G401 (cell line): ENCODE data around the gene GCDH. TPM values are rescaled to one million over a fixed set of nuclear protein-coding genes. Genes with fewer than 3 reads are reported as not detected.
"Not testable (repeated sequence)": the region's sequence is repeated elsewhere in the genome, so short reads cannot be mapped to it uniquely, and the experiment has no call there.

Experiments
- DNase-seq: peaks from one replicate; pipeline ENCODE4 v3.0.0-alpha.2; 2015; ENCODE audit warnings: low spot score
- in situ Hi-C: cut with HindIII; loops from 2 replicates; pipeline ENCODE4 v1.10.0; 2016; ENCODE audit warnings: low sequenced_read_pairs, mixed read lengths
- total RNA-seq: library from RNA; depleted of rRNA; stranded (reverse); fragments of >200 nt; shearing (Covaris generic); gene quantifications from 2 replicates; pipeline ENCODE4 v1.2.3, GENCODE V29; 2014

Gene GCDH
- total RNA-seq, 1 experiment from 2014 or later: 90.3 TPM

DNA sequence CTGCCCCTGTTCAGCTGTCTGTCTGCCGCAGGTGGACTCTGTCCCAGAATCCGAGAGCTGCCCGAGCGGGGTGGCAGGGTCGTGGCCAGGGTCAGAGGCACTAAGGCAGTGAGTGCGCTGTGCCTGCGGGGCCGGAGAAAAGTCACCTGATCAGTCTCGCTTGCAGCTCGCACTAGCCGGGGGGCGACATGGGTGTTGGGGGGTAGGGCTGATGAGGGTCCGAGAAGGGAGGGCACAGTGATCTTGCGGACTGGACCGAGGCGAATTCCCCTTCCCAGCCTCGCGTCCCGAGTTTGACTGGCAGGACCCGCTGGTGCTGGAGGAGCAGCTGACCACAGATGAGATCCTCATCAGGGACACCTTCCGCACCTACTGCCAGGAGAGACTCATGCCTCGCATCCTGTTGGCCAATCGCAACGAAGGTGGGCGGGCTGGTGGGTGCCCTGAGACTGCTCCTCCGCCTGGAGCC lies 627 bp downstream of the GCDH start:
- in situ Hi-C loops: no loop called here
- no peak for DNase-seq

GRCh38 chr19:12893582-12893981 lies 2.6 kb downstream of the GCDH start:
- DNase-seq: no peak
- in situ Hi-C loops: no loop called here

GRCh38 chr19:12896460-12896859 lies 5.5 kb downstream of the GCDH start:
- in situ Hi-C loops: no loop called here
- peak; percentile 79 for DNase-seq

DNA sequence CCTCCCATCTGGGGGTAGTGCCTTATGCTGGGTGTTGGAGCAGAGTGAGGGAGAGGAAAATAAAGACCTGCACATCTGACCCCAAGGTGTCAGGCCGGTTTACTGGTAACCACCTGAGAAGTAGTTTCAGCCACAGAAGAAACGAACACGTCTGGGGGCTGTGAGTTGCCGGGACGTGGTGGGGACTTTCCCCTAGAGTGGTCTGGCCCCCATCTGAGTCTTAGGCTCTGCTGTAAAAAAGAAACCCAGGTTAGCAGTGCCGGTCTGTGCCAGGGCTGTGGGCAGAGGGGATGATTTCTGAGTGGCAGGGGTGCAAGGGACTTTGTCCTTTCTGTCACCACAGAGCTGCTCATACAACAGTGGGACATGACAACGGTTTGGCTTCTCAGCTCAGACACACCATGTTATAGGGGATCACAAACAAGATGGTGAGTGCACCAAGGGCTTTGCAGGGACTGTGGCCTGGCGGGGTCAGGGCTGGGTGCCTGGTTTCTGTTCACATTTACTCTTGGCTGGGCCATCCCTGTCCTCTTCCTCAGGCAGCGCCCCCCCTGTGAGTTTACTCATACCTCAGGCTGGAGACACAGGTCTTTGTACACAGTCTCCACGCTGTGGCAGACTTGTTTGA lies 9.0 kb downstream of the GCDH start:
- in situ Hi-C loops: loop anchor here (25.0 kb wide), 1 partner anchor 162 kb away; no protein-coding TSS in a partner anchor
- no peak for DNase-seq

DNA sequence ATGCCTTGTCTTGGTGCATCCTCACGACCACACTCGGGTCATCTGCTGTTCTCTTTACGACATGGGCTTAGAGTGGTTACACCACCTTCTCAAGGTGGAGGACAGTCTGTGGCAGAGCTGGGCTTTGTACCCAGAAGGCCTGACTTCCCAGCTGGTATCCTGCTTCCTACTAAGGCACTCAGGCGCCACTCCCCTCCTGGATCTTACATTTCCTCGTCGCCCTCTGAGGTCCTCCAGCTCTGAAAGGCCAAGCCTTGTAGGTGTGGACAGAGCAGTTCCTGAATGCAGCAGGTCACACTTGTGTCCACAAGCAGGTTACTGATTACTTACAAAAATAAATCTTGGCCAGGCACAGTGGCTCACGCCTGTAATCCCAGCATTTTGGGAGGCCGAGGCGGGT lies 16.2 kb downstream of the GCDH start:
- in situ Hi-C loops: loop anchor here (25.0 kb wide), 1 partner anchor 155 kb away; no protein-coding TSS in a partner anchor

GRCh38 chr19:12912571-12912970 lies 21.6 kb downstream of the GCDH start:
- in situ Hi-C loops: loop anchor here (25.0 kb wide), 1 partner anchor 150 kb away; no protein-coding TSS in a partner anchor
- no peak for DNase-seq

More for the DNA sequence above, 16.2 kb downstream of the GCDH start:
- DNase-seq: no peak

DNA sequence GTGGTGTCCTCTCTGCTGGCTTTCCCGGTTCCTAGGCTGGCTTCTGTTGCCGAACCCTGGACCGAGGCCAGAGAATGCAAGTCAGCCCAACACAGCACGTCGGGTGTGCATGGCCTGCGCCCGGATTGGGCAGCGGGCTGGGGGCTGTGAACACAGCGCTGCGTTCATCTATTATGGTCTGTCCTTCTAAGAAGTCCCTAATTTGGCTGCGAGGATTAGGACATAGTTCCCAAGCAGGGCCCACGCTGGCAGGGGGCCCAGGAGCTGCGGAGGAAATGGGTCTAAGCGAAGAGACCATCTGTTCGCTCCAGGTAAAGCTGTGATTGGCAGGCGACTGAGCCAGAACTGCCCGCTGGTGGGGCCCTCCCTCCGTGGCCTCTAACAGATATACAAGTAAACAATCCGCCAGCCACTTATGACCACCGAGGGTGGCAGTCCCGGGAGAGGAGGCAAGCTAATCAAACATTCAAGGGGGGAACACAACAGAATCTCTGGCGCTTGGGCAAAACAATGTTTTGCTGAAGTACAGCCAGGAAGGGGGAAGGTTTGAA lies 22.1 kb downstream of the GCDH start:
- DNase-seq: peak; percentile 98
- in situ Hi-C loops: loop anchor here (25.0 kb wide), 1 partner anchor 149 kb away; no protein-coding TSS in a partner anchor

- no peak for DNase-seq
- in situ Hi-C loops: loop anchor here (25.0 kb wide), 1 partner anchor 148 kb away; no protein-coding TSS in a partner anchor
These were observed 23.1 kb downstream of the GCDH start for GRCh38 chr19:12913851-12914690.

GRCh38 chr19:12915860-12916259 lies 24.9 kb downstream of the GCDH start:
- in situ Hi-C loops: loop anchor here (25.0 kb wide), 1 partner anchor 146 kb away; no protein-coding TSS in a partner anchor
- DNase-seq: not testable (repeated sequence)

GRCh38 chr19:12918253-12918652 lies 27.3 kb downstream of the GCDH start:
- no peak for DNase-seq
- in situ Hi-C loops: loop anchor here (25.0 kb wide), 1 partner anchor 144 kb away; no protein-coding TSS in a partner anchor

DNA sequence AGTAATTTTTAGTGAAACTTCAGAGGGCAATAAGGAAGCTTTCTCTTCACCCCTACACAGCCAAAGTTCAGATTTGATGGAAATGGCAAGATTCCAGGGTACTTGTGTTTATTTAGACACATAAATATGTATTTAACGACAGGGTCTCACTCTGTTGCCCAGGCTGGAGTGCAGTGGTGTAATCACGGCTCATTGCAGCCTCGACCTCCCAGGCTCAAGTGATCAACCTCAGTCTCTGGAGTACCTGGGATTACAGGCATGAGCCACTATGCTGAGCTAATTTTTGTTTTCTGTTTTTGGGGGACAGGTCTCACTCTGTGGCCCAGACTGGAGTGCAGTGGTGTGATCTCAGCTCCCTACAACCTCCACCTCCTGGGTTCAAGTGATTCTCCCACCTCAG lies 30.1 kb downstream of the GCDH start:
- no peak for DNase-seq
- in situ Hi-C loops: loop anchor here (25.0 kb wide), 1 partner anchor 141 kb away; no protein-coding TSS in a partner anchor

- no peak for DNase-seq
- in situ Hi-C loops: loop anchor here (25.0 kb wide), 1 partner anchor 139 kb away; no protein-coding TSS in a partner anchor
These were observed 32.0 kb downstream of the GCDH start for GRCh38 chr19:12922959-12923358.

- in situ Hi-C loops: loop anchor here (25.0 kb wide), 1 partner anchor 138 kb away; no protein-coding TSS in a partner anchor
- no peak for DNase-seq
These were observed 33.8 kb downstream of the GCDH start for GRCh38 chr19:12924621-12925310.

DNA sequence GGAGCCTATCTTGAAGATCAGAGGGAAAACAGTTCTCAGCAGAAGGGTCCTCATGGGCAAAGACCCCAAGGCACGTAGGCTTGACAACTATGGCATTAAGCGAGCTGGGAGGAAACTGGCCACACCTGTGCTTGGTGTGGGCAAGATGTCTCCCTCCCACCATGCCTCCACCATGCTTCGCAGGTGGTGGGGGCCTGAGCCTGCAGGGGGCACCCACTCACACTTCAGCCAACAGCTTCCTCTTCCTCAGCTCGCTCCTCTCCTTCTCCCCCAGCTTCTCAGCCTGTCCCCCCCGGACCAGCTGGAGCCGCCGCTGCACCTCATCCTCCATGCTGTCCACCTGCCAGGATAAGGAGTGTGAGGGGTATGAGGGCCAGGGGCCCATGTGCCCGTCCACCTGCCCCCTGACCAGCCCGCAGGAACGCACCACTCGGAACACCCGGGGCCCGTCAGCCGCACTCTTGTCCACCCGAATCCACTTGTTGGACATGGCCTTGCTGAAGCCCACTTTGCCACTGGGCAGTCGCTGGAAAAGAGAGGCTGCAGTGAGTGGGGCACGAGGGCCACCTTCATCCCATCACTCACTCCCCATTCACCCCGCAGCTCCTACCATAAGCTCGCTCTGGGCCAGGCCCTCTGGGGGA lies 39.2 kb downstream of the GCDH start:
- DNase-seq: no peak
- in situ Hi-C loops: no loop called here

DNA sequence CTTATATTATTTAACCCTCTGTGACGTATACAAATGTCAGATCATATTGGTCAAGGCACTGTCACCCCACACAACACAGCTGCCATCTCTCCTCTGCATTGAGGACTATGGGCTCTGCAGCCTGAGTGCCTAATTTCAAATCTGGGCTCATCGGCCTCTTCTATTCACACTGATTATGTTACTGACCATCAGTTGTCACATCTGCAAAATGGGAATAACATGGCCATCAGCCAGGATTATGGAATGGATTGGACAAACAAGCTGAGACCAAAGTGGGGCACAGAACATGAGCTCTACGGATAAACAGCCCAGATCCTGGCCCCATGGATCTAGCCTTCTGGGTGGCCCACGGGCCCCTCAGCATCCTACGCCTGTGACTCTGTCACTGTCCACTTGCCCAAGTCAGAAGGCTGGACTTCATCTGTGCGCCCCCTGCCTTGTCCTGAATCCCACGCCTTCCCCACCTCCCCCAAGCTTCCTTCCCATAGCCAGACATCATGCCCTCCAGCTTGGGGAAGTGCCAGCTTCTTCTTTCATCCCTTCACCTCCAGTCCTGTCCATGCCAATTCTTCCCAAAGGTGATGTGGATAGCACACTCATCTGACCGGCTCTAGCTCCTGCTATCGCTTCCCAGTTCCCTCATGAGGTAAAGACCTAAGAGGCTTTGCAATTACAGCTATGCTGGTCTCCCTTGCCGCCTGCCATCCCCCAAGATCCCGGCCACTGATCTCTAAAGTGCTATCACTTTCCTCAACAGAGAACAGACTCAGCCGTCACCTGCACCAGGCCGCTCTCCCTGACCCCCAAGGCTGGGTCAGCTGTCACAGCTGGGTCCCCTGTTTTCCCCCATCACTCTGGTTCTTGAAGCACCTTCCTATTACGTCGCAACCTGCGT lies 41.7 kb downstream of the GCDH start:
- no peak for DNase-seq
- in situ Hi-C loops: no loop called here

DNA sequence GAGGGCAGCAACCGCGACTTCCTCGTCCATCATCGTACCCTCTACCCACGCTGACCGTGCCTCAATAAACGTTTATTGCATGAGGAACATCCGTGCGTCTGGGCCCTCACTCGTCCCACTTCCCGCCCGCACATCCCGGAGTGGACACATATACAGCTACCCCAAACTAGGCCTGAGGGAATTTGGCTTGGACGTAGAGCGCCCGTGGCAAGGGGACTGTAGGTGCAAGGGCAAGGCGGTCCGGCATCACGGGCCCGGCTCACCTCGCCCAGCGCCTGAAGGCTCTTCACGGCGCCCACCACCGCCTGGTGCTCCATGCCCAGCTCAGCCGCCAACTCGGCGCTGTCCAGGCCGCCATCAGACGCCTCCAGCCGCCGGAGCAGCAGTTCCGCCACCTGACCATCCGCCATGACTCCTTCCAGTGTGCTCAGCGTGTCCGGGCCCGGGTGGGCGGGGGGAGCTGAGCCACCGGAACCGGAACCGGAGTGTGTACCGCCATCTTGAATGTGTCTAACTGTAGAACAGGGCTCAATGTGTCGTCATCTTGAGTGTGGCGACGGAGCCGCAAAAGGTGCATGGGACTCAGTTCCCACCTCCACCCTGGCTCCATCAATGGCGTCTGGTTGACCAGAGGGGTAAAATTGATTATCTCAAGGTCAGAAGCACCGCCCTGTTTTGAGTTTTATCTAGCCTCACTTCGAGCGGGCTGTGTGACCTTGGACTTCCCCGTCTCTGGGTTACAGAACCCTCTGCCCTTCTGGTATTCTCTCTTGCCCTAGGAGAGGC lies 42.5 kb downstream of the GCDH start, which contains the start of gene FARSA:
Gene FARSA (minus strand): TSS at position 425 of the 786 bp plus-strand sequence. CDS start 15 bp downstream, at position 410.
- DNase-seq: peak; percentile 97
- in situ Hi-C loops: no loop called here

DNA sequence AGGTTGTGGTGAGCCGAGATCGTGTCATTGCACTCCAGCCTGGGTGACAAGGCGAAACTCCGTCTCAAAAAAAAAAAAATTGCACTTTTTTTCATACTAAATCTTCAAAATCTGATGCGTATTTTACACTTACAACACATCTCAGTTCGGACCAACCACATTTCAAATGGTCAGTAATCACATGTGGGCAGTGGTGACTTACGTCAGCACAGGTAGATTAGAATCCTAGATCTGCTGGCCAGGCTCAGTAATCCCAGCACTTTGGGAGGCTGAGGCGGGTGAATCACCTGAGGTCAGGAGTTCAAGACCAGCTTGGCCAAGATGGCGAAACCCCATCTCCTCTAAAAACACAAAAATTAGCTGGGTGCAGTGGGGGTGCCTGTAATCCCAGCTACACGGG lies 44.1 kb downstream of the GCDH start:
- DNase-seq: no peak
- in situ Hi-C loops: no loop called here
